HTR-8/SVneo (cell line): Measurements from ENCODE around the gene APC2.

ENCODE experiments used
- DNase-seq: peaks from one replicate; pipeline ENCODE4 v3.0.0; 2011; ENCODE audit warnings: low spot score, mixed read lengths; ENCODE audit not compliant: insufficient read length
- FAIRE-seq: peaks from 2 replicates; lab custom pipeline; 2011; peaks lifted over from hg19 to GRCh38; lab: Jason Lieb, UNC

The APC2 gene

GRCh38 chr19:1449467-1450442 lies at the start of gene APC2:
Gene APC2 (plus strand): TSS chr19:1450121. CDS start chr19:1453002, 2,881 bp downstream.
- DNase-seq, result no peak

GRCh38 chr19:1400281-1401137 lies 49.4 kb upstream of the APC2 start:
- FAIRE-seq (no peak), DNase-seq (no peak)

More at GRCh38 chr19:1449467-1450442, at the start of gene APC2:
- no peak for FAIRE-seq

- DNase-seq (peak; percentile 61), FAIRE-seq (no peak)
Observed at GRCh38 chr19:1401138-1401888, 48.6 kb upstream of the APC2 start, which contains the start of gene GAMT. Gene GAMT (minus strand): TSS chr19:1401542. CDS start chr19:1401476, 66 bp downstream.

- DNase-seq (no peak), FAIRE-seq (no peak)
Observed at GRCh38 chr19:1401889-1402217, 48.1 kb upstream of the APC2 start.

- DNase-seq (no peak), FAIRE-seq (no peak)
Observed at GRCh38 chr19:1402411-1403070, 47.4 kb upstream of the APC2 start.

GRCh38 chr19:1406774-1407527 lies 43.0 kb upstream of the APC2 start:
- DNase-seq (peak; percentile 93), FAIRE-seq (peak; percentile 80)

GRCh38 chr19:1407528-1408299 lies 42.2 kb upstream of the APC2 start, which contains the start of gene DAZAP1:
Gene DAZAP1 (plus strand): TSS chr19:1407586. CDS start chr19:1407774, 188 bp downstream.
- FAIRE-seq (no peak), DNase-seq (no peak)

- FAIRE-seq (no peak), DNase-seq (no peak)
Observed at GRCh38 chr19:1408300-1409203, 41.4 kb upstream of the APC2 start.

GRCh38 chr19:1409204-1410005 lies 40.5 kb upstream of the APC2 start:
- no peak for FAIRE-seq
- no peak for DNase-seq

GRCh38 chr19:1410136-1410786 lies 39.7 kb upstream of the APC2 start:
- DNase-seq (no peak), FAIRE-seq (no peak)

- no peak for FAIRE-seq
- no peak for DNase-seq
Observed at GRCh38 chr19:1410789-1411188, 39.1 kb upstream of the APC2 start.

- FAIRE-seq (no peak), DNase-seq (no peak)
Observed at GRCh38 chr19:1411255-1412191, 38.4 kb upstream of the APC2 start.

- FAIRE-seq (no peak), DNase-seq (no peak)
Observed at GRCh38 chr19:1412323-1412923, 37.5 kb upstream of the APC2 start.
